LHCN-M2 (cell line): ENCODE results near the gene CTNNAL1. TPM values are rescaled to one million over a fixed set of nuclear protein-coding genes. Genes with fewer than 3 reads are reported as not detected.
"Not testable (repeated sequence)": the region's sequence is repeated elsewhere in the genome, so short reads cannot be mapped to it uniquely, and the experiment has no call there.

Experiments
- DNase-seq: peaks from one replicate; pipeline ENCODE4 v3.0.0-alpha.2; 2012; ENCODE audit warnings: low read depth
- total RNA-seq: library from RNA; depleted of rRNA; stranded (reverse); fragments of >200 nt; gene quantifications from 2 replicates; pipeline ENCODE4 v1.2.3, GENCODE V29; 2014

CTNNAL1 gene
- total RNA-seq, 1 experiment from 2014 or later: 72.3 TPM

GRCh38 chr9:108933231-108933717, 80.0 kb downstream of the CTNNAL1 start:
- DNase-seq: peak; percentile 18

- no peak for DNase-seq
Measured at GRCh38 chr9:108928386-108928785, 84.9 kb downstream of the CTNNAL1 start.

- no peak for DNase-seq
Measured at GRCh38 chr9:108924466-108924865, 88.8 kb downstream of the CTNNAL1 start.

GRCh38 chr9:108921200-108921599, 92.1 kb downstream of the CTNNAL1 start:
- no peak for DNase-seq

GRCh38 chr9:108920401-108920800, 92.9 kb downstream of the CTNNAL1 start:
- DNase-seq: not testable (repeated sequence)

GRCh38 chr9:108919517-108919916, 93.8 kb downstream of the CTNNAL1 start:
- no peak for DNase-seq

- DNase-seq: peak; percentile 18
Measured at GRCh38 chr9:108913391-108913790, 99.9 kb downstream of the CTNNAL1 start.

GRCh38 chr9:108911820-108912219, 101.5 kb downstream of the CTNNAL1 start:
- DNase-seq: no peak

GRCh38 chr9:108910914-108911313, 102.4 kb downstream of the CTNNAL1 start:
- no peak for DNase-seq

- DNase-seq: no peak
Measured at GRCh38 chr9:108910402-108910801, 102.9 kb downstream of the CTNNAL1 start.

GRCh38 chr9:108905494-108905893, 107.8 kb downstream of the CTNNAL1 start:
- no peak for DNase-seq

GRCh38 chr9:108904161-108904560, 109.1 kb downstream of the CTNNAL1 start:
- no peak for DNase-seq

GRCh38 chr9:108903420-108904103, 109.7 kb downstream of the CTNNAL1 start:
- DNase-seq: peak; percentile 6

GRCh38 chr9:108900176-108900575, 113.1 kb downstream of the CTNNAL1 start:
- no peak for DNase-seq

GRCh38 chr9:108899023-108899695, 114.1 kb downstream of the CTNNAL1 start:
- not testable (repeated sequence) for DNase-seq

GRCh38 chr9:108897324-108898096, 115.8 kb downstream of the CTNNAL1 start:
- no peak for DNase-seq

GRCh38 chr9:108894225-108894997, 118.9 kb downstream of the CTNNAL1 start:
- no peak for DNase-seq
